H1 (cell line): ENCODE data around the gene LGALS3. TPM values are rescaled to one million over a fixed set of nuclear protein-coding genes. Genes with fewer than 3 reads are reported as not detected.

Experiments
- CTCF ChIA-PET: fragments of 300-600 bp; sonication (Branson Sonifier 250); formaldehyde crosslinking; loops from one replicate; lab custom pipeline; 2021; ENCODE audit not compliant: partially characterized antibody; lab: Charles Lee
- POLR2A ChIA-PET: fragments of 300-600 bp; sonication (Branson Sonifier 250); formaldehyde crosslinking; loops from one replicate; lab custom pipeline; 2021; ENCODE audit warnings: inconsistent platforms; ENCODE audit not compliant: partially characterized antibody; lab: Charles Lee
- DNase-seq, 2 experiments: peaks; one replicate each; pipeline versions ENCODE4 v3.0.0 to v3.0.0-alpha.2; 2010 to 2022; ENCODE audit warnings: low spot score in 2 of 2, low read depth in 1 of 2, mixed read lengths in 1 of 2
- FAIRE-seq: peaks from 2 replicates; lab custom pipeline; 2011; peaks lifted over from hg19 to GRCh38; lab: Jason Lieb, UNC
- H2AFZ ChIP-seq: 2 replicates; pipeline ENCODE4 v1.8.1; 2012; ENCODE audit warnings: low read length, inconsistent platforms
- H2AK5ac ChIP-seq: 2 replicates; pipeline ENCODE4 v1.6.1; 2013; ENCODE audit warnings: low read depth, low read length
- H2BK120ac ChIP-seq: replicated peaks from 2 replicates; pipeline ENCODE3; 2013; ENCODE audit warnings: low read depth, low read length, inconsistent platforms
- H2BK12ac ChIP-seq: 2 replicates; pipeline ENCODE4 v1.6.1; 2013; ENCODE audit warnings: low read depth, low read length
- H2BK15ac ChIP-seq: 2 replicates; pipeline ENCODE4 v1.6.1; 2013; ENCODE audit warnings: low read length
- H2BK20ac ChIP-seq: 2 replicates; pipeline ENCODE4 v1.6.1; 2013; ENCODE audit warnings: low read length
- H2BK5ac ChIP-seq: 2 replicates; pipeline ENCODE4 v1.6.1; 2013; ENCODE audit warnings: low read depth, low read length
- H3K14ac ChIP-seq: 2 replicates; pipeline ENCODE4 v1.6.1; 2013; ENCODE audit warnings: inconsistent platforms; ENCODE audit not compliant: insufficient read length
- H3K18ac ChIP-seq: 2 replicates; pipeline ENCODE4 v1.6.1; 2013; ENCODE audit warnings: low read length; ENCODE audit errors: extremely low read depth
- H3K23ac ChIP-seq: 2 replicates; pipeline ENCODE4 v1.6.1; 2013; ENCODE audit warnings: inconsistent platforms; ENCODE audit not compliant: insufficient read length
- H3K23me2 ChIP-seq: 2 replicates; pipeline ENCODE4 v1.6.1; 2013; ENCODE audit warnings: low read depth, low read length
- H3K27ac ChIP-seq: 2 replicates; pipeline ENCODE4 v1.6.1; 2011; ENCODE audit warnings: low read depth, low read length, inconsistent platforms
- H3K27me3 ChIP-seq, 4 experiments: replicated peaks in 1 of 4; 1 replicate in 1 of 4; 2 replicates in 3 of 4; pipeline versions ENCODE4 v1.6.1 to v1.8.1; 2011 to 2013; ENCODE audit warnings: low read length in 3 of 4, mild to moderate bottlenecking in 3 of 4, inconsistent platforms in 2 of 4, mixed read lengths in 2 of 4, moderate library complexity in 1 of 4; ENCODE audit not compliant: control insufficient read depth in 3 of 4, insufficient read depth in 3 of 4; ENCODE audit errors: extremely low read depth in 1 of 4
- H3K36me3 ChIP-seq, 4 experiments: 2 replicates each; pipeline versions ENCODE4 v1.6.1 to v1.8.1; 2011 to 2013; ENCODE audit warnings: mild to moderate bottlenecking in 4 of 4, low read length in 3 of 4, moderate library complexity in 2 of 4, control low read depth in 1 of 4, inconsistent platforms in 1 of 4; ENCODE audit not compliant: insufficient read depth in 4 of 4, control insufficient read depth in 2 of 4
- H3K4ac ChIP-seq: replicated peaks from 2 replicates; pipeline ENCODE3; 2013; ENCODE audit warnings: low read length, low read depth, mixed read lengths, inconsistent platforms; ENCODE audit not compliant: insufficient read length
- H3K4me1 ChIP-seq, 4 experiments: replicated peaks in 1 of 4; 1 replicate in 1 of 4; 2 replicates in 3 of 4; pipeline versions ENCODE4 v1.6.1 to v1.8.1; 2011 to 2013; ENCODE audit warnings: low read length in 3 of 4, inconsistent platforms in 2 of 4, mixed read lengths in 1 of 4; ENCODE audit not compliant: insufficient read depth in 4 of 4, control insufficient read depth in 3 of 4
- H3K4me2 ChIP-seq, 2 experiments: 2 replicates each; pipeline versions ENCODE4 v1.6.1 to v1.8.1; 2011 to 2013; ENCODE audit warnings: low read depth in 2 of 2, low read length in 2 of 2, control low read depth in 1 of 2, inconsistent platforms in 1 of 2, mild to moderate bottlenecking in 1 of 2; ENCODE audit not compliant: insufficient read depth in 1 of 2
- H3K4me3 ChIP-seq, 4 experiments: fragments of 200-600, 300-600 bp in 1 of 4; sonication (generic), shearing (Covaris generic), sonication (Bioruptor Twin) in 1 of 4; 2 replicates each; pipeline versions ENCODE4 v1.5.1 to v1.8.1; 2011 to 2016; ENCODE audit warnings: low read length in 4 of 4, low read depth in 3 of 4, control low read depth in 2 of 4, inconsistent platforms in 2 of 4, mild to moderate bottlenecking in 2 of 4, mixed read lengths in 1 of 4, moderate library complexity in 1 of 4; ENCODE audit not compliant: insufficient read depth in 2 of 4; ENCODE audit errors: extremely low read depth in 1 of 4
- H3K56ac ChIP-seq: replicated peaks from 2 replicates; pipeline ENCODE3; 2013; ENCODE audit warnings: low read depth, mild to moderate bottlenecking, mixed read lengths, low read length, inconsistent platforms; ENCODE audit not compliant: insufficient read length
- H3K79me1 ChIP-seq: 2 replicates; pipeline ENCODE4 v1.6.1; 2013; ENCODE audit warnings: low read depth, low read length, control low read depth
- H3K79me2 ChIP-seq, 2 experiments: 2 replicates each; pipeline versions ENCODE4 v1.6.1 to v1.8.1; 2012 to 2013; ENCODE audit warnings: low read length in 2 of 2, mild to moderate bottlenecking in 2 of 2, inconsistent platforms in 1 of 2; ENCODE audit not compliant: insufficient read depth in 2 of 2, control insufficient read depth in 1 of 2
- H3K9ac ChIP-seq, 4 experiments: replicated peaks in 1 of 4; 1 replicate in 1 of 4; 2 replicates in 3 of 4; pipeline versions ENCODE4 v1.6.1 to v1.8.1; 2011 to 2013; ENCODE audit warnings: low read depth in 3 of 4, low read length in 3 of 4, control low read depth in 2 of 4, mild to moderate bottlenecking in 2 of 4, moderate library complexity in 2 of 4, inconsistent platforms in 1 of 4; ENCODE audit errors: extremely low read depth in 1 of 4
- H3K9me3 ChIP-seq, 2 experiments: 2 replicates each; pipeline versions ENCODE4 v1.6.1 to v1.8.1; 2012 to 2013; ENCODE audit warnings: mild to moderate bottlenecking in 2 of 2, moderate library complexity in 2 of 2, control low read depth in 1 of 2, inconsistent platforms in 1 of 2, low read depth in 1 of 2, low read length in 1 of 2, mixed read lengths in 1 of 2; ENCODE audit not compliant: insufficient read depth in 2 of 2
- H4K20me1 ChIP-seq, 2 experiments: replicated peaks in 1 of 2; 2 replicates each; pipeline versions ENCODE3 to v1.8.1; 2011 to 2013; ENCODE audit warnings: inconsistent platforms in 2 of 2, low read length in 2 of 2, mild to moderate bottlenecking in 1 of 2; ENCODE audit not compliant: insufficient read depth in 2 of 2, control insufficient read depth in 1 of 2
- H4K5ac ChIP-seq: 2 replicates; pipeline ENCODE4 v1.6.1; 2013; ENCODE audit warnings: low read length, low read depth, mixed read lengths, inconsistent platforms; ENCODE audit not compliant: insufficient read length
- H4K8ac ChIP-seq: 2 replicates; pipeline ENCODE4 v1.8.0; 2013; ENCODE audit warnings: mild to moderate bottlenecking, moderate library complexity, low read length, inconsistent platforms; ENCODE audit not compliant: insufficient read depth; ENCODE audit errors: extremely low read depth
- H4K91ac ChIP-seq: replicated peaks from 2 replicates; pipeline ENCODE3; 2013; ENCODE audit warnings: low read length, mixed read lengths, inconsistent platforms; ENCODE audit not compliant: insufficient read length
- BACH1 ChIP-seq: IDR thresholded peaks from 2 replicates; pipeline ENCODE4 v1.6.1; 2012; ENCODE audit warnings: low read length, improper control_type of control experiment
- EGR1 ChIP-seq: IDR thresholded peaks from 2 replicates; pipeline ENCODE4 v1.6.1; 2011; ENCODE audit warnings: low read depth, low read length, borderline replicate concordance
- POLR2AphosphoS5 ChIP-seq: IDR thresholded peaks from 2 replicates; pipeline ENCODE4 v1.6.1; 2011; ENCODE audit warnings: low read depth, low read length
- WGBS, 2 experiments: shearing (Covaris generic) in 1 of 2; methylation state at CpG; one replicate each; pipeline versions ENCODE4 v1.1.6 to v1.1.7; 2013 to 2015; ENCODE audit warnings: low lambda C conversion rate in 2 of 2, mixed read lengths in 2 of 2, inconsistent platforms in 1 of 2, low coverage in 1 of 2, missing lambda C conversion rate in 1 of 2; ENCODE audit not compliant: insufficient replicate concordance in 2 of 2, insufficient coverage in 1 of 2, insufficient read length in 1 of 2; ENCODE audit errors: extremely low coverage in 1 of 2, missing lambda C conversion rate in 1 of 2; 5-methylcytosine and 5-hydroxymethylcytosine counted together
- polyA plus RNA-seq, 7 experiments: library from polyadenylated mRNA; depleted of rRNA in 3 of 7; stranded (reverse) in 5 of 7; unstranded in 2 of 7; fragments of >200 nt in 5 of 7; fragments of 200-250 nt in 2 of 7; gene quantifications; 1 replicate in 5 of 7; 2 replicates in 1 of 7; 4 replicates in 1 of 7; pipeline versions ENCODE4 v1.2.1 to v1.2.3, GENCODE V29; 2011 to 2013; ENCODE audit warnings: missing spikeins in 2 of 7, mixed read lengths in 2 of 7
- total RNA-seq: library from RNA; stranded (reverse); fragmentation: NEBNext Ultra II Directional; extraction: Animal tissue kit (Norgen Biotek cat#: 25700); gene quantifications from 2 replicates; pipeline ENCODE4 v1.2.1, GENCODE V29; 2021

Gene LGALS3
- total and polyA plus RNA-seq, 2 of the 8 experiments (the other 6 are each of a cell fraction or from before 2014, with no cell fraction given), result 9.7 to 14.5 TPM

DNA sequence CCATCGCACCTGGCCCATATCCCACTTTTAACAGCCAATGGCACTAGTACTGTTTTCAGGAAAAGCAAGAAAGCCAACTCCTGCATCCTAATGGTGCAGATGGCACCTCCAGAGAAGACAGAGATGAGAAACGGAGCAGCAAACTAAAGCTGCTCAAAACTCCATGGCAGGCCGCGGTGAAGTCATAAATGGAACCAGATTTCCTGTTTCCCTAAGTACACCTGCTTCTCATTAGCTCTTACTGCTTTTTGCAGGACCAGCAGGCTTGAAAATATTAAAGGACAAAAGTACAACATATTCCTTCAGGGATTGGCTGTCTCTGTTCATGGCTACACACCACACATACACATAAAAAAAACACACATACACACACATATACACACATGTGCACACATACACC, 36.7 kb upstream of the LGALS3 start:
- Histone ChIP-seq H3K9me3 (no peaks in the 10 kb centered on the region), H3K27me3 (no peaks in the 10 kb centered on the region), H2BK12ac (no peak overlapping the region), H2BK120ac (no peak overlapping the region), H3K23ac (no peak overlapping the region), H3K79me2 (no peaks in the 10 kb centered on the region), H2AFZ (no peak overlapping the region), H2AK5ac (no peak overlapping the region), H3K18ac (no peak overlapping the region), H2BK15ac (no peak overlapping the region), H4K20me1 (no peaks in the 10 kb centered on the region), H3K27ac (no peak overlapping the region), H3K56ac (no peak overlapping the region), H3K9ac (no peak overlapping the region), H3K4me3 (no peak overlapping the region), H3K36me3 (no peaks in the 10 kb centered on the region), H3K79me1 (no peaks in the 10 kb centered on the region), H4K8ac (no peak overlapping the region), H3K4me2 (no peak overlapping the region), H2BK20ac (no peak overlapping the region), H3K14ac (no peak overlapping the region), H4K91ac (no peak overlapping the region), H3K4ac (no peak overlapping the region), H3K23me2 (peaks cover 3% of the 10 kb centered on the region; the same call in 1 of the 2 replicates), H3K4me1 (no peaks in the 10 kb centered on the region), H4K5ac (no peak overlapping the region), H2BK5ac (no peak overlapping the region)
- 92% methylated on average over 4 of the region's 4 CpGs; no CpG with 5 or more reads in 1 of the 2 experiments for WGBS, 2 experiments
- no peak for FAIRE-seq
- CTCF ChIA-PET, result interaction anchor here (0.7 to 2.1 kb wide), 12 partner anchors 13 to 264 kb away, joined by 3 to 15 read pairs (median 4); no protein-coding TSS in a partner anchor
- no peak for DNase-seq
- POLR2A ChIA-PET, result interaction anchor here (1.2 to 4.6 kb wide), 5 partner anchors 11 to 46 kb away, joined by 4 to 17 read pairs (median 5); partner anchors contain the start of gene MAPK1IP1L
- no peak for TF ChIP-seq EGR1
- no peak for TF ChIP-seq BACH1
- no peak for TF ChIP-seq POLR2AphosphoS5
